Measurements from ENCODE around the gene CYB5R2.

CYB5R2 gene

DNA sequence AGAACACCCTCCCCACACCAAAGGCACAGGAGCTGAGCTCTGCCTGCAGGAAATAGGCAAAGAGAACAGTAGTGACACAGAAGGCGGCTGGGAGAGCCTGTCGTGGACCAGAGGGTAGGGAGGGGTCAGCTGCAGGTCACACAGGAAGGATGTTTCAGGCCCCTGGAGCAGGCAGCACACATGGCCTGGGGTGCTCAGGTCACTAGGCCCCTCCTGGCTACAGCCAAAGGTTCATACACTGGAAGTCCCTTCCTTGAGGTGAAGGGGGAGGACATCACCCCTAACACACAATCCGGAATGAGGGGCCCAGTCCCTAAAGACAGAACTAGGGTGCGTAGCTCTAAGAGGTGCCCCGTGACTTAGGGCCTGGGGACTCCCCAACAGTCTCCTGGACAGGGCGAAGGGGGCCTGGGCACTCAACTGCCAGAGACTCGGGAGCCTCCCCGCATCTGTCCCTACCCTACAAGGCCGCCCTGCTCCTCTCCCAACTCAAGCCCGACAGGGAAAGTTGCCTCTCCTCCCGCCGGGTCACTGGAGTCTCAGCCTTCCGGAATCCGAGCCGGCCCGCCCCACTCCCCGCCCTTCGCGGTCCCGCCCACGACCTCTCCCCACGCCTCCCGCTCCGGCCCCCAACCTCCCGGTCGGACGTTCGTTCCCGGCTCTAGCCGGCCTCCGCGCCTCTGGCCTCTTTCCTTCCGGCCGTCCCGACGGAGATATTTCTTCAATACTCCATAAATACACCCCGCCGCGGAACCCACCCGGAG lies at the start of gene CYB5R2:
CYB5R2 (minus strand) TSS at position 541 of the 764 bp plus-strand sequence. CDS start 675 bp downstream, outside the sequence.
- no peak for DNase-seq (ENCODE audit: low spot score)

DNA sequence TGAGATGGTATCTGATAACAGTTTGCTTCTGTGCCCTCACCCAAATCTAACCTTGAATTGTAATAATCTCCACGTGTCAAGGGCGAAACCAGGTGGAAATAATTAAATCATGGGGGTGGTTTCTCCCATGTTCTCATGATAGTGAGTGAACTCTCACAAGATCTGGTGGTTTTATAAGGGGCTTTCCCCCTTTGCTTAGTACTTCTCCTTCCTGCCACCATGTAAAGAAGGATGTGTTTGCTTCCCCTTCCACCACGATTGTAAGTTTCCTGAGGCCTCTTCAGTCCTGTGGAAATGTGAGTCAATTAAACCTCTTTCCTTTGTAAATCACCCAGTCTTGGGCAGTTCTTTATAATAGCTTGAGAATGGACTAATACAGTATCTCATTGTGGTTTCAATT lies 41.5 kb upstream of the CYB5R2 start:
- DNase-seq (ENCODE audit: low spot score): no peak

DNA sequence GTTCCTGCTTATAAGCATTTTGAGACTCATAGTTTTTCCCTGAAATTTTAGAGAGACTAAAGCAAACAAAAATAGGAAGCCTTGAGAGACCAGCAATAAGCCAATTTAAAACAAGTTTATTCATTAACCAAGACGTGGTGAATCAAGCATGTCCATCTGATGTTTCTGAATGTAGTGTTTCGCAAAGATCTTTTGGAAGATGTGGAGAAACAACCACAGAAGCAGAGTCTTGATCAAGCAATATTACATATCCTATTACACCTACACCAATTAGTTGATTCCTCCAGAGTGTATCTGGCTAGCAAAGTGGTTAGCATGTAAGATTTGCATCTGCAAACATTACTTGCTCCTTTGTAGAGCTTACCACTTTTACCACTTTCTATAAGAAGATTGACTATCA lies 33.1 kb upstream of the CYB5R2 start, which contains the start of gene OVCH2:
OVCH2 (minus strand) TSS at position 101 of the 400 bp plus-strand sequence; CDS start at position 18, 83 bp downstream.
- no peak for DNase-seq (ENCODE audit: low spot score)

DNA sequence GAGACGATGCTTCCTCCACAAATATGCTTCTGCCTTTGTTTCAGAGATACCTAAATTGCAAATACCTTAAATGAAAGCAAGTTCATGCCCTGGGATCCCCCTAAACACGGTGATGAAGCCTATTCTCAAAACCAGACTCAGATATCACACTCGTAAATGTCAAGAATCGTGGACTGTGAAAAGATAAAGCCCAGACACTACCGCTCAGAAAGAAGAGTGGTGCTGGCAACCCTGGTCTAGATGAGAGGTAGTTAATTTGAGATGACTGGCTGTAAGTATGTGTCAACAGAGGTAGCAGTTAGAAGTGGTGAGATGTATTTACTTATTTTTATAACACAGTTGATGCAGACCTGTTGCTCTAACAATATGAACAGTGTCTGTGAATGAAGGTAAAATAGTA lies 30.4 kb upstream of the CYB5R2 start:
- no peak for DNase-seq (ENCODE audit: low spot score)

DNA sequence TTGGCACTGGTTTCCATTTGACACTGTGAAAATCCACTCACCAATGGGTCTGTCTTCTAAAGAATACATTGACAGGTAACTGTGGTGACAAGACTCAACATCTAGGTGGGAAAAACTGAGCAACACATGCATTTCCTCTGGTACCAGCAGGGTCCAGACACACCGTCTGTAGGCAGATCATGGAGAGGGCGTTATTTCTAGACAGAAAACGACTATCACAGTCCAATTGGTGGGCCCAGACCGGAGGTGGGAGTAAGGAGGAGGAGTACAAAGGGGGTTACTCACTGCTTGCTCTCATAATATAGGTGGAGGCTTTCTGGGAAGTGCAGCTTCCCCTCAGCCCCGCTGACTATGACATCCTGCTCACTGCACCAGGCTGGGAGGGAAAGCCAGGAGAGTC lies 23.1 kb upstream of the CYB5R2 start:
- DNase-seq (ENCODE audit: low spot score): no peak

DNA sequence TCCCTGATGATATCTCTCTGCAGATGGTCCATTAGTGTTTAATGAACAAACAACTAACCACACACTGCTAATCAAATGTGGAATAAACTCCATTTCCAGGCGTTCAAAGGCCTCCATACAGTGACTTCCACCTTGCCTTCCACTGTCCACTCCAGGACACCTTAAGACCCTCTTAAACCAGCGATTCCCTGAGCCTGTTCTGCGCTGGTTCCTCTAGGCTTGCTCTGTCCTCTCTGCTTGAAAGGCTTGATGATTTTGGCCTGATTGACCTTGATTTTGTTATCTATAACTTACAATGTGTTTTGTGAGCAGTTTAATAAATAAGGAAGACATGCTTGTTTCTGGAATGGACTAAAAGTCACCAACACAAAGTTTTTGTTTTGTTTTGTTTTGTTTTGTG lies 20.9 kb upstream of the CYB5R2 start:
- no peak for DNase-seq (ENCODE audit: low spot score)

DNA sequence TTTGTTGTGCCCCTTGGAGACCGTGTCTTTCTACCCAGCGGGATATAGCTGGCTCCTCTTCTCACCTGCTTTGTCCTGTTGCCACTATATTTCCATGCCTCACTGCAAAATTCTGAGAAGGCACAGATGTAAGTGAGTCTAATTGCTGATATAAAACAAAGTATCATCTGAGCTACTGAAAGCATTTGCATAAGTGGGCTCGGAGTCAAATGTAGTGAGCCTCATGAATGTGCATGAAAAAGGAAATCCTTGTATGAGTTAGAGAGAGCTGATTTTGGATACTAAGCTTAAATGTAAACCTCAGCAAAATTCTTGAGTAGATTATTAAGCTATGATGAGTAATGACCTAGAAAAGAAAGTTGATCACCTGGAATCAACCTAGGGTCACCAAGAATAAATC lies 19.1 kb upstream of the CYB5R2 start:
- DNase-seq (ENCODE audit: low spot score): no peak

DNA sequence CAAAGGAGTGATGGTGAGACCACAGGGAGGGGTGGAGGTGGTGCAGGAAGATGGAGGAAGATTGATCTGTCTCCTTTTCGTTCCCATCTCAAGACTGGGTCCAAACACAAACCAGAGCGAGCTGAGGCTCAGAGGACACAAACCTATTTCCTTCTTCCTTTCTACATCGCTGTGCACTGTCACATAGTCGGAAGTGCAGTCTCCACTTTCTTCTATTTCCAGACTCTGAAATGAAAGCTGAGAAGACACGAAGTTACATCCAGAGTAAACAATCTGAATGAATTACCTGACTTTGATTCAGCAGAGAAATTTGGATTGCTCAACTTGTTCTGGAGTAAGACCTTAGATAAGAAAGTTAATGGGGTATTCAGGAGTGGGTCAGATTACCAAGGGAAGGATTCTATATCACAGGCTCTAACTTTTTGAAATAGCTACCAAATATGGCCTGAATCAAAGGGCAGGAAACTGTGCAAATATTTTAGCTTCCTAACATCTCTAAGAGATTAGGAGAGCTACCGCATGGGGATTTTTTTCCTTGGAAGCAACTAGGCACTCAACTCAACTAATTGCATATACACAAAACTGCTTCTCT lies 18.6 kb upstream of the CYB5R2 start:
- DNase-seq (ENCODE audit: low spot score): no peak

DNA sequence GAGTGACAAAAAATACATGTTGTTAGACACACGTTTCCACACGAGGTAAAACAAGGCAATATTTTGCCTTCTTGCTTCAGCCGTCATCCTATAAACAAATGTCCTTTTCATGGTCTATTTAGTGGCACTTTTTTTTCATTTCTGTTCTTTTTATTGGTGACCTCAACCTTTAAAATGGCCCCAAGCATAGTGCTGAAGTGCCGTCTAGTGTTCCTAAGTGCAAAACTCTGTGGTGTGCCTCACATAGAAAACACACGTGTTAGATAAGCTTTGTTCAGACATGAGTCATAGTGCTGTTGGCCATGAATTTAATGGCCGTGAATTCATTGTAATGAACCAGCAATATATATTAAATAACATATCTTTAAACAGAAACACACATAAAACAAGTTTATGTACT lies 17.3 kb upstream of the CYB5R2 start:
- DNase-seq (ENCODE audit: low spot score): no peak

DNA sequence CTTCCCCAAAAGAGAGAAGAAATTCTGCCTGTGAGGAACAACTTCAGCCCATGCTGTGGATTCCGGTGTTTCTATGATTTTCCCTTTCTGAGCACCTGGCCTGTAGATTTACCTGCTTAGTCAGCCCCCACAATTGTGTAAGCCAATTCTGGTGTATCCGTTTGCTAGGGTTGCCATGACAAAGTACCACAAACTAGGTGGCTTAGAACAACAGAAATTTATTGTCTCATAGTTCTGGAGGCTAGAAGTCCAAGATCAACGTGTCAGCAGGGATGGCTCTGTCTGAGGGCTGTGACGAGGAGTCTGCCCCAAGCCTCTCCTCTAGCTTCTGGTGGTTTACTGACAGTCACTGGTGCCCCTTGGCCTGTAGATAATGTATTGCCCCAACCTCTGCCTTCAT lies 15.9 kb upstream of the CYB5R2 start:
- DNase-seq (ENCODE audit: low spot score): no peak

DNA sequence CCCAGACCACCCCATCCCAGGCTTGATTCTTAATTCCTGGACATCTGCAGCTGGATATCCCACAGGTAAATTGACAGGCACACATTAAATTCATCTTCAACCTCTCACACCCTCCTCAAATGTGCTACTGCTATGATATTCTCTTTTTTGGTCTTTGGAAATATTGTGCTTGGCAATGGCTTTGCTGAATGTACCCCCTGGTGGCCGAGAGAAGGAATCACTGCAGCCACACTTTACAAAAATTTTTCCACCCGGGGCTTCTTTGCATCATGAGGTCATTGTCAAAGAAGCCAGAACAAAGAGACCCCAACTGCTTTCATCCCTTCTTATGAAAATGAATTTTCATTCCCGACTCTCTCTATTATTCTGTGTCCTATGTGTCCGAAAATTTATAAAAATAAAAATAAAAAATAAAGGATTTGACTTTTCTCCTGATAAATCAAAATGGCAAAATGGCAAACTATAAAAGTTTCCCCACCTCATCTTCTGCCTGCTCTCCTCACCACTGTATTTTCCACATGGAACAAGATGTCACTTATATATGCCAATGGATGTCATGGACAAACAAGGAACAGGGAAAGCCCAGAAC lies 15.0 kb upstream of the CYB5R2 start:
- peak; percentile 9 for DNase-seq (ENCODE audit: low spot score)

DNA sequence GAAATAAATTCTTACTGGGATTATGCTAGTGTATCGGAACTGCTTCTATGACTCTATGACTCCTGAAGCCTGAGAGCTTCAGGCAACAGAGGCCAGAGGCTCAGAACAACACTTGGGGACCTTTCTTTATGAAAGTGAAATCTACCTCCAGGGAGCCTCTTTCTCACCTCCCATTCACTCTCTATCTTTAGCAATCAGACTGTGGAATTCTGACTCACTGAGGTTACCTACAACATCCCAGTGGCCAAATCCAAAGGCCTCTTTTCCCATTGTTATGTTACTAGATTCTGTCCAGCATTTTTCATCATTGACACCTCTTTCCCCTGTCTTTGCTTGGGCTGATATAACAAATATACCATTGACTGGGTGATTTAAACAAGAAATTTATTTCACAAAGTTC lies 14.1 kb upstream of the CYB5R2 start:
- DNase-seq (ENCODE audit: low spot score): no peak

DNA sequence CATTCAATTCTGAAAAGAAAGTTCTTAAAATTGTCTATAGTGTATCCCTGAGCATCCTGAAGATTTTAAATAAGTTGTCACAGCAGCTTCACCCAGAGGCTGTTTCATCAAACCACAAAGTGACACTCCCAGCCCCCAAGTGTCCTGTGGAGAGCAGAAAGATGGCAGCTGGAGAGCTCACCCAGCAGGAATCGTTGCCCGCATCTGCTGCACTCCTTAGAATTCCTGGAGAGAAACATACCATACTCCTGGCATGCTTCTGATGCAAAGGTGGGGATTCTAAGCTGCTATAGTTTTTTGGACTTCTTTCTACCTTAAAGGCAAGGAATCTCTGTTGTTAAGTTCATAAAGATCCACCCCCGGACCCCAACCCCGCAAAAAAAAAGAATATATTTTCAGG lies 13.5 kb upstream of the CYB5R2 start:
- DNase-seq (ENCODE audit: low spot score): no peak

DNA sequence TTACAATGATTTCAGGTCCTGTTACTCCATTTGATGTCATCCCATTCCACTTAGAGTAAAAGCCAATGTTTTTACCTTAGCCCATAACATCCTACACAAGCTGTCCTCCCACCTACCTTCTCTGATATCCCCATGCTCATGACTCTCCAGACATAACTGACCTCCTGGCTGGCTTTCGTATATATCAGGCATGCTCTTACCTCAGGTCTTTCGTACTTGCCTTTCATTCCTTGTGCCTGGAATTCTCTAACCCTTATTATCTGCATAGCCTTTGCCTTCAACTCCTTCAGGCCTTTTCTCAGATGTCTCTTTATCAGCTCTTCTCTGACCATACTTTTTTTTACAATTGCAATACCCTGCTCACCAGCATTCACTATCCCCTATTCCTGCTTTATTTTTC lies 10.3 kb upstream of the CYB5R2 start:
- no peak for DNase-seq (ENCODE audit: low spot score)

DNA sequence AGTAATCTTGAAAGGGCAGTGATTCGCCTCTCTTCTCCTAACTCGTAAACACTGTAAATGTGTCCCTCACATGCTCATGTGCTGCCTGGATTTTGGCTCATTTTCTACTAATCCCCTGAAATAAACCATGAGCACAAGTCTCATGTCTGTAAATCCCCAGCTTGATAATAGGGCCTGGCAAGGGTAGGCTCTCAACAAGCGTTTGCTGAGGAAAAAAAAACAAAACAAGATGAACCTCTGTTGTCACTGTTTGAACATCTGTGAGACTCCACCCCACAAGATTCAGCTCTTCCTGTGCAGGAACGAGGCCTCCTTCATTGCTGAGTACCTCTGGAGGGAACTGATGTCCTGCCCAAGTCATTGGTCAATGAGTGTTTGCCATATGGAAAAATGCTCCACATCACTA lies 4.5 kb upstream of the CYB5R2 start:
- DNase-seq (ENCODE audit: low spot score): no peak

DNA sequence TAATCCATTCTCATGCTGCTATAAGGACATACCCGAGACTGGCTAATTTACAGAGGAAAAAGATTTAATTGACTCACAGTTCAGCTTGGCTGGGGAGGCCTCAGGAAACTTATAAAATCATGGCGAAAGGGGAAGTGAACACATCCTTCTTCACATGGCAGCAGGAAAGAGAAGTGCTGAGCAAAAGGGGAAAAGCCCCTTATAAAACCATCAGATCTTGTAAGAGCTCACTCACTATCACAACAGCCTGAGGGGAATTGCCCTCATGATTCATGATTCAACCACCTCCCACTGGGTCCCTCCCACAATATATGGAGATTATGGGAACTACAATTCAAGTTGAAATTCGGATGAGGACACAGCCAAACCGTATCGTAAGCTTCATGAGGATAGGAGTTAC lies 3.8 kb upstream of the CYB5R2 start:
- no peak for DNase-seq (ENCODE audit: low spot score)

DNA sequence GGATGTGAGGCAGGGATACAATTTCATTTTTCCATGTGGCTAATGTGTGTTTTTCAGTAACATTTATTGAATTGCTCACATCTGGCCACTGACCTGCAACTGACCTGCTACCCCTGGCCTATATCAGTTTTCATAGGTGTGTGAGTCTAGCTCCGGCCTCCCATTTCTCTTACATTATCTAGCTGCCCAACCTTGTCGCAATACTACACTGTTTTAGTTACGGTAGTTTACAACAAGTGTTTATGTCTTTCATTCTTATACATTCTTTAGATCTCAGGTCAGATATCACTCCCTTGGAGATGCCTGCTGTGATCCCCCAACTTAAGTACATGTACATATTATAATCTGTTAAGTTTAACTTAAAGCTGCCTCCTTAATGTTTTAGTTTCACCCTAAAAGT lies 2.3 kb upstream of the CYB5R2 start:
- no peak for DNase-seq (ENCODE audit: low spot score)

DNA sequence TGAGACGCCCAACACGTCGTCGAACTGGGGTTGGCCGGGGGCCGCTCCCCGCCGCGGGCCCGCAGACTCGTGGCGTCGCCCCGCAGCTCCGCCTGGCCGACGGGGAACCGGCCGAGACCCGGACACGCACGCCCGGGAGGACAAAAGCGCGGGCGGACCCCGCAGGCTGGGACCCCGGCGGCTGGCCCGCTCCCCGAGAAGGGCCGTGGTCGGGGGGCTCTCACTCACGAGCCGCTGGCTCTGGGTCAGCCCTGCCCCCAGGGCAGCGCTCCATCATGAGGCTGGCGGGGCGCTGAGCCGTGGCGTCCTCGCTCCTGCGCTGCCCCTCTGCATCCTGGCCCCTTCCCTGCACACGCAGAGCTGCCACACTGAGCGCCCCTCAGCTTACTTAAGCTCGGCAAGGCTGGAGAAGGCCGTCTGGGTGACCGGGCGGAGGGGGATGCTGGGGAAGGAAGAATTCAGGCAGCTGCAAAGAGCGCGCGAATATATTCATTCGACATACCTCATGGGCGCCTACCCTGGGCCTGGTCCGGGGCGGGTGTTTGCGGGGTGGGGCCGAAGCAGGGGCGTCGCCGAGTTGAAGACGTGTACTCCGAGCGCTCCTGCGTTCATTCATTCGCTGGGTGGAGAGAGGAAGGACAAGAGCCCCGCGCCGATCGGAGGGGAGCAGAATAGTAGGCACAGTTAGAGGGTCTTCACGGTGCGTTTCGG lies 579 bp upstream of the CYB5R2 start:
- DNase-seq (ENCODE audit: low spot score): no peak

DNA sequence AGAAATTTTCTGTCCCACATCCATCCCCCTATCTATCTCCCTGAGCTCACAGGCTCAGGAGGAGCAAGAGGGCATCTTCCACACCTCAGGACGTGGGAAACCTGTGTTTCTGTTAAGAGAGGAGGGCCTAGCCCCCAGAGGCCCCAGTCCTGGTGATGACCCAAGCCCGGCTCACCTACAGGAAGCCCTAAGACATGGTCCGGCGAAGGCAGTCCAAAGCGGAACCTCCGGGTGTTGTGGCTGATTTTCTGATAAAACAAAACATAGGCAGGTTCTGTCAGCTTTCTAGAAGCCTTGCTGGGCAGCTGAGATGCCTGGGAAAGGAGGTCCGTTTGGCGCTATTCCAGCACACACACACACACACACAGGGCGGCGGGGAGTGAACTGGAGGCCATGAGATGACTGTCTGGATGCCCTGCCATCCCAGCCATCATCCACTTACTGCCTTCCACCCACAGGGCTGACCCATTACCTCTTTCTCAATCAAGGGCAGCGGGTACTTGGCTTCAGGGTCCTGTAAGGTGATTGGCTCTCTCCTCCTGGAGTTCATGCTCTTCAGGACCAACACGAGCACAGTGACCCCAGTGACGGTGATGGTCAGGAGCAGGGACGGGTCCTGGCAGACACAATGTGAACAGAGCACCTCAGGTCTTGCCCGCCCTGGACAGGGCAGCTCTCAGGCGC lies 882 bp downstream of the CYB5R2 start:
- no peak for DNase-seq (ENCODE audit: low spot score)

DNA sequence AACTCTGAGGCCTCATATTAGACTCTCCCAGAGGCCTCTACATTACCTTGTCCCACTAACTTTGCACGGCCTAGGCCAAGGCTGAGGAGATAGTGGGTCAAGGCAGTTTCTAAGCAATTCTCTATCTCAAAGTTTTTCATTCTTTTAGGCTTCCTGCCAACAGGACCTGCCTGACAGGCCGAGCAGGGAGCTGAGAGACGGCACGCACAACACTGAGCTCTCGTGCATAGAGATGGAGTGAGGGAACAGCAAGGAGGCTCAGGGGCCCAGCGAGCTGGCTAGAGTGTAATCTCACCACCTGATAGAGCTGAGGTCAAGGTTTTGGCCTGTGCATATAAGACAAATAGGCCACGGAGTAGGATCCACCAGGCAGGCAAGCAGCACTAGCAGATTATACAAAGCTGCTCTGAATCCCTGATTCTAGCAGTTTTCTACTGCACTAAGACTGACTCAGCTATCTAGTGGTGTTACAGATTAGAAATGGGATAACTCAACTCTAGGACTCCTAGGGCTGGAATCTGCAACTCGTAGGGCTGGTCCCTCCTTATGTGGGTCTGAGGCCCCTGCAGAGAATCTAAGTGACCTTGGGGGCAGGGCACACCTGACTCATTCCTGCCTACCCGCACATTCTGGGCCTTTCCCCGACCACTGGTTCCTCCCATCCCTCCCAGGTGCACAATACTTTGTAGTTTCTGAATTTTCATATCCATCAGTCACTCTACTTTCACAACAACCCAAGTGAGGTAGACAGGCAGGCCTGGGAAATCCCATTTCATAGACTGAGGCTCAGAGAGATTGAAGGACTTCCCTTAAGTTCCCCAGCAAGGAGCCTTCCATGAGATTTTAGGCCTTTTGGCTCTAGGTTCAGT lies 1.7 kb downstream of the CYB5R2 start:
- DNase-seq (ENCODE audit: low spot score): no peak

DNA sequence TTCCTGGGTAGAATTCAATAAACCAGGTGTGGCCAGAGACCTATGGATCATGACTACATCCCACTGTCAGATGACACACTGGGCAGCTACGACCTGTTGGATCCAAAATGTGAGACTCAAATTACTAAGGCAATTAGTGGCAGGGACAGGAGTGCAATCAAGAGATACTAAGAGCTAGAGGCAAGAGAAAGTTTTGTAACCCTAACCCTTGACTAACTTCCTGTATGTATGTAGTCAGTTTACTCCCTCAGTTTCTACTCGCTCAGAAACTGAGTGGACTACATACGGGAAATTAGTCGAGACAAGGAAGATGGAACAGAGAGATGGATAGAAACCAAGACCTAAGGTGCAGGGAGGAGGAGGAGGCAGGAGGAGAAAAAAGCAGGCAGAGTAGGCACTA lies 2.7 kb downstream of the CYB5R2 start:
- DNase-seq (ENCODE audit: low spot score): no peak

Measured in CD4-positive, alpha-beta T cell treated with Interleukin-2 at 100 ng/mL for 4 hours (primary cell).